AG08396 (cell line): Measurements from ENCODE around the gene WRNIP1.

ENCODE experiments used
- DNase-seq: peaks from one replicate; pipeline ENCODE4 v3.0.0; 2012; ENCODE audit warnings: low spot score, mixed read lengths

WRNIP1 gene

GRCh38 chr6:2763345-2763841, 1.8 kb upstream of the WRNIP1 start:
- no peak for DNase-seq

GRCh38 chr6:2763876-2764540, 1.2 kb upstream of the WRNIP1 start:
- no peak for DNase-seq

GRCh38 chr6:2764610-2765165, 505 bp upstream of the WRNIP1 start:
- peak; percentile 80 for DNase-seq

GRCh38 chr6:2765896-2766766, 938 bp downstream of the WRNIP1 start:
- peak; percentile 79 for DNase-seq

DNA sequence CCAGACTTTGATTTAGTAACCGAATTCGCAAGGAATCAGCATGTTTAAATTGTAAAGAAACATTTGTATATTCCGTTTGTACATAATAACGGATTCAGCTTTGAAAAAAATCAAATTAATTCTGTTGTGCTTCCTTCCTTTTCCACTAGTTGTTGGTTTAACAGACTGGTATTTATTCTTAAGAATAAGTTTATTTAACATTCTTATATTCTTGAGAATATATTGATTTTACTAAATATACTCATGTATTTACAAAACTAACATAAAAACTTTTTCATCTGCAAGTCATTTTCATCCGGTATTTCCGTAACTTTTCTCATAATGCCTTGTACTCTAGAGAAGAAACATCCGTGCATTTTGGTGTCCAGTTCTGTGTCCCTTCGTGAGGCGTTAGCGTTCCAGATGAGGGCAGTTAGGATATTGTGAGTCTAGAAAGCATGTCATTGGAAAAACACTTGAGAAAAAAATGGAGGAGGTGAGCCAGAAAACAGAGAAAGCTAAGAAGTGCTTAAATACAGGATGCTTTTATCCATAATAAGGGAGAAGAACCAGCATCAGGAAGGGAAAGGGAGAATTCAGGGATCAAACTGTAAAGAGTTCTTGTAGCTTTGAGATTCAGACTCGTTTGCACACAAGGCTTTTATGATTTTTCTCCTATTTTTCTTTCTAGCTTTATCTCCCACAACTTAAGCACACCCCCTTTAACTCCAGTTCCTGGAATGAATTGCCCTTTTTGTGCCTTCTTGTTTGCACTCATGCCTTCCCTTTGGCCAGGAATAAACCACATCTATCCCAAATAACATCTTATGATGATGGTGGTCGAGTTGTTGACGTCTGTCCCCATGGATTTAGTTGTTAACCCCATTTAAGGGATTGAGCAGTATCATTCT, 1.8 kb downstream of the WRNIP1 start:
- no peak for DNase-seq

DNA sequence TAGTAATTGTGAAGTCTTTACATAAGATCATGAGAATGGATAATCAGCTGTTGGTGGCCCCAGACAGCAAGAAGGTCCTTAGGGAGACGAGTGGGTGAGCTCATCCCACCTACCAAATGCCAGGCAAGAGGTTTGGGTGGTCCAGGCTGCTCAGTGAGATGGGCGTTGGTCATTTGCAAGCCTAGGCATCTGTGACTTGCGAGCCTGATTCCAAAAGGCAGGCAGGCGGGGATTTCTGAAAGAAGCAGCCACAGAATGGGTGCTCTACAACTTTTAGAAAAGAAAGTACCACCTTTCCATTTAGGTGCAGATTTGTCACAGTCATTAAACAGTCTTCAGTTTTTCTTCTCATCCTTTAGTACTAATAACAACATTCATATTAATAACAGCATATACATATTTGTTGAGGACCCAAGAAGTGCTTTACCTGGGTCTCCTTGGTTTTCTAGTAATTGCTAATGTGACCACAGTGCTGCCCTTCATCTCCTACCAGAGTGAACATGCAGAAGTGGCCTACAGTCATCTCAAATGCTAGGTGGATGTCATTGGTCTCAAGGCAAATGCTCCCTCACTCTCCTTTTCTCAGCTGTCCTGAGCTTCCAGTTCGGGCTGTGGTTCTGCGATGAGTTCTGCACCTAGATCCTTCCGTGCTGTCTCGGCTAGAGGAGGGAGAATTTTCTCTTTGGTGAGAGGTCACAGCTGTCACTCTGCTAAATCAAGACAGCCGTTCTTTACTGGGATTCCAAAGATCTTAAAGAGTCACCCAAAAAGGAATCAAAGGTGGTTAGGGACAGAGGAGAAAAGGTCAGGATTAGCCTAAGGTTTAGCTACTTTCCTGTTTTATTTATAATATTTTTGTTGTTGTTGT, 2.7 kb downstream of the WRNIP1 start:
- DNase-seq: no peak

- DNase-seq: no peak
Observed at GRCh38 chr6:2768696-2769095, 3.5 kb downstream of the WRNIP1 start.

GRCh38 chr6:2770171-2770570, 5.0 kb downstream of the WRNIP1 start:
- DNase-seq: no peak

- DNase-seq: no peak
Observed at GRCh38 chr6:2771079-2771478, 5.9 kb downstream of the WRNIP1 start.

DNA sequence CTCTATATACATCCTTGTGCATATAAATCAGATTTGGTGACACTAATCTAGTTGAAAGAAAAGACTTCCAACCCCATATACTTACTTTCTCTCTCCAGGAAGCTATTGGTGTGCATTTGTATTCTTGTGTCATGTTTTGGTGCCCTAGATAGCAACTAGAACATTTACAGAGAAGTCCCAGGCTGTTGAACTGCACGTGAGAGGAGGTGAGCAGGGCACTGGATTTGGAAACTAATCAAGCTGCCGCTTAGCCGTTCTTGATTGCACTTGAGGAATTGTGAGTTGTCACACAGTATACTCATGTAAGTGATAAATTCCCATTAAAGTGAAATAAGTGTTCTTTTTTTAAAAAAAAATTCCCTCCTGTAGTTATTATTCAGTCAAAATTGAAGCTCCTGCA, 7.6 kb downstream of the WRNIP1 start:
- no peak for DNase-seq

- no peak for DNase-seq
Observed at GRCh38 chr6:2773449-2773848, 8.3 kb downstream of the WRNIP1 start.

GRCh38 chr6:2775003-2775402, 9.8 kb downstream of the WRNIP1 start:
- no peak for DNase-seq

- DNase-seq: no peak
Observed at GRCh38 chr6:2777249-2777648, 12.1 kb downstream of the WRNIP1 start.

DNA sequence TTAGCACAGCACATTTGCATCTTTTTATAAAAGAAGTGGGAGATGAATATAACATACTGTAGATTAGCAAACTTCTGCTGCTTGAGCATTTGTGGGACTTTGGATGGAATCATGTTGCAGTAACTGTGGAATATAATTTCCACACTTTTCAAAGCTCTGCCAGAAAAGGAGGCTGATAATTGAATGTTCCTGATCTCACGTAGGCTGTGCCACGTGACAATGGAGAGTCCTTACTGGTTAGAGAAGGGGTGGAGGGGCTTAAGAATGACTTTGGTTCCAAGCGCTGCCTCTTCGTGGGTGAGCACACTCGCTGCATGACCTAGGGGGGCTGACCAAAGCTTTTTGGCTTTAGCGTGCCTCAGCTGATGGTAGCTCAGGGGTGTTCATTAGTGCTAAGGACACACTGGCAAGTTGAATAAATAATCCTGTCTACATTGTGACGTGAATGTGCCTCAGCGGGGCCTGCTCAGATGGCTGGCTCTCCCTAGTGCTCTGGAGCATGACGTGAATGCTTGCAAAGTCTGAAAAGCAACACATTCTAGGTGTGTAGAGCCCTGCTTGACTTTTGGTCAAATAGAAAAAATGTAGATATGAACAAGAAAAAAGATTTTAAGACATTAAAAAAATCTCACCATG, 15.0 kb downstream of the WRNIP1 start:
- no peak for DNase-seq

- no peak for DNase-seq
Observed at GRCh38 chr6:2781685-2782355, 16.6 kb downstream of the WRNIP1 start.

DNA sequence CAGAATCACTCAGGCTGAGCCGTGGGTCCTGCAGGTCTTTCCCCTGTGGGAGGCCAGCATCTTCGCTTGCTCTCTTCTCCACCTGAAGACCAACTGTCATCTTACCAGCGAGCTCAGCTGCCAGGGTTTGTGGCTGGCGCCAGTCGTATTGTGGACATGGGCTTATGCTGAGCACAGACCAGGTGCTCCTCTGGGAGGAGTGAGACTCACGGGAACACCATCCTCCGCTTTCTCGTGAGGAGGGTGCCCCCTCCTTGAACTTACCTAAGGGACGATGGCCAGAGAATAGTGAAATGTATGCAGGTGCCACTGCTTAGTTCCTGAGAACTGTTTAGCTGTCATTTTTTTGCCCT, 17.1 kb downstream of the WRNIP1 start:
- DNase-seq: no peak

DNA sequence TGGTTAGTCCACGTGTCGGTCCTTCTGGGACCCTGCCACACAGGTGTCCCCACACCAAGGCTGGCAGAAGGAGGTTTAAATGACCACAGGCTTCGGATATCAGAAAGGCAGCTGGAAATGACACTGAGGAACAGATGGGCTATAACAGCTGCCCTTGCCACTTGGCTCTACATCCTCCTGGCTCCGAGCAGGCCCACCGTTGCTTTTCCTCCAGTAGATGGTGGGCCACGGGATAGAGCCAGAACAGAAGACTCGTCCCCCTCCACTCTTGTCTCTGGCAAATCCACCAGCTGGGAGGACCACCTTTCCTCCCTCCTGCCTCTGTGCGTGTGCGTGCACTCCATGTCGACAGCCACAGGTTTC, 17.6 kb downstream of the WRNIP1 start:
- DNase-seq: no peak

DNA sequence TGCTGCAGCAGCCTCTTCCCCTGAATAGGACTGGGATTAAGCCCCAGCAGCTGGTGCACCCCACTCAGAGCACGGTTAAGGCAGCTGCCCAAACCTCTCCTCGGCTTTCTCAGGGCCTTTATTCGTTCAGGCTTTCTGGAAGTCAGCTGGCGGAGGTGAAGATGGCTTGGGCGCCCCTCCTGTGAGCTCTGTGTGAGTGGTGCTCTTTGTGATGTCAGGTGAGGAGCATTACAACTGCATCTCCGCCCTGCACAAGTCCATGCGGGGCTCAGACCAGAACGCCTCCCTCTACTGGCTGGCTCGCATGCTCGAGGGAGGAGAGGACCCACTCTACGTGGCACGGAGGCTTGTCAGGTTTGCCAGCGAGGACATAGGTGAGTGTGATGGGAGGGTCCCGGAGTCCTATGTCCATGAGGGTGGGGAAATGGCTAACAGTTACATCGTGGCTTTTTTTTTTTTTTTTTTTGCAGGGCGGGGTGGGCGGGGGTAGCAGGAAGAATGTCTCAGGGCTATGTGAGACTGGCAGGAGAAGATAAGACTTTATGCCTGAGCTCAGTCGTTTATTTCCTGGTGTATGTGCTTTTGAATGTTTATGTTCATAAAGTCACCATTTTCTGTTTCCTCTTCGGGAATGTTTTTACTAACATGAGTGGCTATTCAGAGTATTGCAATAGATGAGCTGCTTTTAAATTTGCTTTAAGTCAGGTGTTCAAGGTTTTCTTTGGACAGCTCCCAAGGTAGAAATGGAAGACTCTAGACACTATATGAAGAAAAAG, 18.2 kb downstream of the WRNIP1 start:
- DNase-seq: no peak

GRCh38 chr6:2784061-2784460, 18.9 kb downstream of the WRNIP1 start:
- DNase-seq: no peak
